ENCODE measurements around the gene ROBO2.

ROBO2 gene

DNA sequence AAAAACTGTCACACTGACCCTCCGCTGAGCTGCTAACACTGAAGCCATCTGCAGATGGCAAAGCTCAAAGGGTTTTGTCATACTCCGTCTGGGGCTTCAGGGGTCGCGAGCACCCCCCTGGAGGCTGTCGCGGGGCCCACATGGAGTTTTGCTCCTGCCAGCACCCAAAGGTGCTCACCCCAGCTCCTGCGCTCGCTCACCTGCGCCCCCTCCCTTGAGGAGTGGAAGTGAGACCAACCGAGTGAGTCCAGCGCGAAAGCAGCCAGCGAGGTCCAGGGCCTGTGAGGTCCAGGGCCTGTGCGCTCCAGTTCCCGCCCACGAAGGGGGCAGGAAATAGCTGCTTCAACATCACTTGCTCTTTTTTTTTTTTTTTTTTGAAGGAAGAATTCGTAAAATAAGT is 208.5 kb downstream of the ROBO2 start:
- DNase-seq (ENCODE audit: low read depth in 3 of 3, low spot score in 1 of 3) = no peak

- no peak for DNase-seq (ENCODE audit: low read depth in 3 of 3, low spot score in 1 of 3)
Observed at GRCh38 chr3:77251136-77251535, 211.2 kb downstream of the ROBO2 start.

DNA sequence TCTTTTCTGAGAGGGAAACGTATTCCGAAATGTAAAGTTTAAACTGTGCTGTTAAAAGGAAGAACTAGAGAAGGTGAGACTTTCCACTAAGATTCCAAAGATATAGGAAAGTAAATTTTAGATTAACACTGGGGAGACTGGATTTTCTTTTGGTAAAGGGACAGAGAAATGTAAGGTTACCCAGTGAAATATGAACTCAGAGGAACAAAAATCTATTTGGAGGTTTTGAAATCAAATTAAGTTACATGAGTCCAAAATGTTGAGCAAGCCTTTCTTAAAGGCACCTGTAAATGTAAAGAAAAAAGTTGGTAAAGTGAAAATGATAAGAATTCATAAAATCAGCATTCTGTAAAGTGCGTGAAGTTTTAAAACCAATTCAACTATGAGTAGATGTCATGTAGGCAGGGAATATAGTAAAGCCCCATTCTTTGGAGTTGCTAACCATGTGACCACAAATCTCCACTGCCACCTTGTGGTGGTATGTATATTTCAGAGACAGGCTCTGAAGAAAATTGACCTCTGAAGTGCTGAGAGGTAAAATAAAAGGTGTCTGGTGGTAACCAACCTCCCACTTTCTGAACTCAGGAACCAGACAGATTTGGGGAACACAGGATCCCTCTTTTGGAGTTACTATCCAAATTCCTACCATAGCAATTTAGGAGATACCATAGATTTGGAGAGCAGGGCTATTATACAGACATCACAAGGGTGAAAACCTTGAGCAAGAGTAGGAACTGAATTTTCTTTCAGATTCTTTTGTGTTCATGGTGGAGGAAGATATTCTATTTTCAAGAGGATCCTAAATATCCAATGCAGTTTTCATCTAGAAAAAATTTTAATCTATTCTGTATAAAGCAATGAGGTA is 215.3 kb downstream of the ROBO2 start:
- no peak for DNase-seq (ENCODE audit: low read depth in 3 of 3, low spot score in 1 of 3)

- no peak for DNase-seq (ENCODE audit: low read depth in 3 of 3, low spot score in 1 of 3)
Observed at GRCh38 chr3:77256584-77257503, 216.9 kb downstream of the ROBO2 start.

GRCh38 chr3:77259694-77260093 is 219.8 kb downstream of the ROBO2 start:
- DNase-seq (ENCODE audit: low read depth in 3 of 3, low spot score in 1 of 3) = no peak

DNA sequence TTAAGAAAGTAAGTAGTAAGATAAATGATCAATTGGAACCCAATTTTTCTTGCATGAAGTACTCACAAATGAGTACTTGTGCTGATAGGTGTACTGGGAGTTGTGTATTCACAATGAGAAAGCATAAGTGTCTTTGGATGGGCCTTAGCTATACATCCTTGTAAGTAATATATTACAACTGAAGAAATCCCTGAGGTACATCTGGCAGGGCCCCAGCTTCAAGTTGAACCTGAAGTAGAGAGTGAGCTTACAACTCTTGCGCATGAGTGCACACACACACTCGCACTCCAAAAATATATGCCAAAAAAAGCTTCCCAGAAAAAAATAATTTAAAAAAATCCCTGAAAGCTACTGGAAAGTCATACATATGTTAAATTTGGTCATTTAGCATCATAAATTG is 222.5 kb downstream of the ROBO2 start:
- DNase-seq (ENCODE audit: low read depth in 3 of 3, low spot score in 1 of 3) = no peak

- DNase-seq (ENCODE audit: low read depth in 3 of 3, low spot score in 1 of 3) = no peak
Observed at GRCh38 chr3:77267589-77267988, 227.7 kb downstream of the ROBO2 start.

DNA sequence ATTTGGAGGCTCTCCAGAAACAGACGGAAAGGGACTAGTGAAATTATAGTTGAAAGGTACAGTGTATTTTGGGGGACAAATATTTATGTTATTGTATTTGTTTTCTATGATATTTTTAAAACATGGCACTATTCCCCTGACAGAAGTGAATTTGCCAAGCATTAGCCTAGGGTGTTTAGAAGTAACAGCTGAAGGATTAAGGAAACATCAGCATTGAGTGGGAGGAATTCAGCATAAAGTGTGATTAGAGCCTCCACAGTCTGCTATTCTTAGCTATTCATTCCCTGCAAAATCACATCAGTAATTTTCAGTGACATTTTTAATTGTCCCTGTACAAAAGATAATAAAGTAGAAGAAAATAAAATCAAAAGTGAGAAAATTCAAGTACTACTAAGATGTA is 231.4 kb downstream of the ROBO2 start:
- no peak for DNase-seq (ENCODE audit: low read depth in 3 of 3, low spot score in 1 of 3)

GRCh38 chr3:77271711-77272110 is 231.8 kb downstream of the ROBO2 start:
- no peak for DNase-seq (ENCODE audit: low read depth in 3 of 3, low spot score in 1 of 3)

- no peak for DNase-seq (ENCODE audit: low read depth in 3 of 3, low spot score in 1 of 3)
Observed at GRCh38 chr3:77279276-77279675, 239.4 kb downstream of the ROBO2 start.

DNA sequence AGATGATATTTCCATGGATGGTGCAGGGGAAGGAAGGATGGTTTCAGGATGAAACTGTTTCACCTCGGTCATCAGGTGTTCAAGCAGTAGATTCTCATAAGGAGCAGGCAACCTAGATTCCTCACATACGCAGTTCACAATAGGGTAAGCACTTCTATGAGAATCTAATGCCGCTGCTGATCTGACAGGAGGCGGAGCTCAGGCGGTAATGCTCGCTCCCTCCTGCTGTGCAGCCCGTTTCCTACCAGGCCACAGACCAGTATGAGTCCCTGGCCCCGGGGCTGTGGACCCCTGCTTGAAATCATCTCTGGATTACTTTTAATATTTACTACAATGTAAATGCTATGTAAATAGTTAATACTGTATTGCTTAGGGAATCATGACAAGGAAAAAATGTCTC is 241.8 kb downstream of the ROBO2 start:
- no peak for DNase-seq (ENCODE audit: low read depth in 3 of 3, low spot score in 1 of 3)

GRCh38 chr3:77283108-77283507 is 243.2 kb downstream of the ROBO2 start:
- DNase-seq (ENCODE audit: low read depth in 3 of 3, low spot score in 1 of 3) = no peak

DNA sequence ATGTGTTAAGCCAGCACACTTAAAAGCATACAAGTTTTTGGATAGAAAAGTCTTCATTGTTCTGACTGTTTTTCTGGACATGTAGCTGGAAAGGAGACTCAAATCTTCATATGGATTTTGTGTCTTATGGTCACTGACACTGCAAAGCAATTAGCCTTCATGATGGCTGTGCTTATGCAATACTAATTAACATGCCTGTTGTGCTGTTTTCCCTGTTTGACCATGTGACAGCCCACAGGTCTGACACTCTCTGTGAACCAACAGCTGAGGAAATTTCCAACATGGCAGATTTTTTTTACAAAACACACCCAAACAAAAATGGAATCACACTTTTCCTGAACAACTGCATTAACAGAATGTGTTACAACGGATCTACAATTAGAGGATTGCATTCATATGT is 248.4 kb downstream of the ROBO2 start:
- DNase-seq (ENCODE audit: low read depth in 3 of 3, low spot score in 1 of 3) = no peak

DNA sequence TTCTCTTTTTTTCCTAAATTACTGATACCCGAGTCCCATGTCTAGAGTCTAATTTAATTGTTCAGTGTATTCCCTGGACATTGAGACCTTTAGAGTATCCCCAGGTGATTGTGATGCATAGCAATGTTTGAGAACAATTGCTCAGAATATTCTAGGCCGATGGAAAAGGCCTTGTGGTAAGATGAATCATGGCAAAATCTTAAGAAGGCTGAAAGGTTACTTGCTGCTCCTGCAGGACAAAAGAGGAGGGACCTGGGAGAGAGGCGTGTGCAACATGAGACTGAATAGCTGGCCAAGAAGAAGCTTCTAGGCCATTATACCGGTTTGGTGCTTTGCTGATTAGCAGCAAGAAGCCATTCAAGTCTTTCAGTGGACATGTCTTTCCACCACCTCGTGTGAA is 256.6 kb downstream of the ROBO2 start:
- no peak for DNase-seq (ENCODE audit: low read depth in 3 of 3, low spot score in 1 of 3)

DNA sequence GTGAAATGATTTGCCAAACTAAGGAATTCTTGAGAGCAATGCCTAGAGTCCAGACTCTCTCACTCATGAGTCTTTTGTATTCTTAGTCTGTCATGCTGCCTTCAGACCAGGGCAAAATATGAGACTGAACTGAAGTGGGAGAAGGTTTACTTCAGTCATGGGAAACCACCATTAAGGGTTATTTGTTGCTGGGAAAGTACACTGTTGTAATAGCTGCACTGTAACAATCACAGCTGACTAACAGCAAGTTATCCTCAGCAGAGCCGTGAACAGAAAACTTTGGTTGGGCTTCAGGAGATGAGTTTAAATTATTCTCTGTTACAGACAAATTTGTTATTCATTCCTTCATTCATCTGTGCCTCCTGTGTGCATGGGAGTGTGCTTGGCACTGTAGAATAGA is 258.5 kb downstream of the ROBO2 start:
- DNase-seq (ENCODE audit: low read depth in 3 of 3, low spot score in 1 of 3) = no peak

GRCh38 chr3:77303955-77304699 is 264.2 kb downstream of the ROBO2 start:
- no peak for DNase-seq (ENCODE audit: low read depth in 3 of 3, low spot score in 1 of 3)

GRCh38 chr3:77304700-77305021 is 264.8 kb downstream of the ROBO2 start:
- no peak for DNase-seq (ENCODE audit: low read depth in 3 of 3, low spot score in 1 of 3)

DNA sequence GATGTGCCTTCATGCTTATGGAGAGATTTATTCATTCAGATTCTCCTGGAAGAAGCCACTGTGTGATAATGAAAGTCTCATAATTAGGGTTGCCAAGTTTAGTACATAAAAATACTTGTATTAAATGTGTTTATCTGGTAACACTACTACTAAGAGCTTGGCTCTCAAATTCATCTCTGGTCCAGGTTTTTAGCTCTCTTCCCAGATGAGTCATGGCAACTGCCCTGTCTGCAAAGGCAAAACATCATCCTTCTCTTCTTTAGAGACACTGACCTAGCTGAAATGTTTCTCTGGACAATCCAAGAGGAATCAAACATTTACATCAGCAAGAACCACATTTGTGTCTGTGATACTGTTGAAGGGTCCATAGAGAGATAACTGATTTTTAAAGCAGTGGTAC is 269.6 kb downstream of the ROBO2 start:
- DNase-seq (ENCODE audit: low read depth in 3 of 3, low spot score in 1 of 3) = no peak

DNA sequence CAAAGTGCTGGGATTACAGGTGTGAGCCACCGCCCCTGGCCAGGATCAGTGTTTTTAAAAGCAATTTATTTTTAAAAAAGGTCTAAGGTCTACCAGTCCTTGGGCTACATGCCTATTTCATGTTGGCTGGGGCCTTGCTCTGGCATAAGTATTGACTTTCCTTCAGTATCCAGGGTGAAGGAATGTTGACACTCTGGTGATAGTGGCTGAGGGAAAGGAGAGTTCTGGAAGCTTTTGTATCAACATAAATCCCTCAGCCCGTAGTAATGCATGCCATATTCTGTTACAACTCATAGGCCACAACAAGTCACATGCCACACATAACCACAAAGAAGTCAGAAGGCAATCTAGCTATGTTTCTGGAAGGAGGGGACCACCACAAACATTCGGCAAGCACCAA is 273.9 kb downstream of the ROBO2 start:
- DNase-seq (ENCODE audit: low read depth in 3 of 3, low spot score in 1 of 3) = no peak

GRCh38 chr3:77319711-77320110 is 279.8 kb downstream of the ROBO2 start:
- no peak for DNase-seq (ENCODE audit: low read depth in 3 of 3, low spot score in 1 of 3)

GRCh38 chr3:77320514-77320913 is 280.6 kb downstream of the ROBO2 start:
- no peak for DNase-seq (ENCODE audit: low read depth in 3 of 3, low spot score in 1 of 3)

DNA sequence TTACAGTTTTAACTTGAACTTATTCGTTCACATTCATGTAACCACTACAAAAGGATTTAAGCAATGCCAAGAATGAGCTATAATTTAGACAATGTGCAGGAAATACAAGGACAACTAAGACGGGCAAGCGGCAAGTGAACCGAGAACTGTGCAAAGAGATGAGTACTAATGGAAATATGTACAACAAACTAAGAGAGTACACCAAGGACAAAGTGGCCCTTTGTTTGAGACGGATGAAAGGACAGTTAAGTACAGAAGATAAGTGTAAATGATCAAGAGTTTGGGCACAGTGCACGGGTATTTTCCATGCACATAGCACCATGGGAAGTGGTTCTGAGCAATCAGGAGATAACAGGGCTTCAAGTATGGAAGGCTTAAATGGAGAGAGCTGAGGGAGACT is 281.7 kb downstream of the ROBO2 start:
- DNase-seq (ENCODE audit: low read depth in 3 of 3, low spot score in 1 of 3) = no peak

Data from stimulated activated CD4-positive, alpha-beta T cell treated with anti-CD3 and anti-CD28 coated beads, TNF-alpha, amount 100 ng/mL, for 1 hour (primary cell).